HG03442 (cell line): ENCODE data around the gene MARCHF3.
"Not testable (repeated sequence)": the region's sequence is repeated elsewhere in the genome, so short reads cannot be mapped to it uniquely, and the experiment has no call there.

Experiments
- ATAC-seq: cut with Tn5 transposase; IDR thresholded peaks from one replicate; pipeline ENCODE4 v1.9.1; 2021; ENCODE audit warnings: mild to moderate bottlenecking, moderate library complexity; ENCODE audit not compliant: unreplicated experiment

The MARCHF3 gene, protein sequence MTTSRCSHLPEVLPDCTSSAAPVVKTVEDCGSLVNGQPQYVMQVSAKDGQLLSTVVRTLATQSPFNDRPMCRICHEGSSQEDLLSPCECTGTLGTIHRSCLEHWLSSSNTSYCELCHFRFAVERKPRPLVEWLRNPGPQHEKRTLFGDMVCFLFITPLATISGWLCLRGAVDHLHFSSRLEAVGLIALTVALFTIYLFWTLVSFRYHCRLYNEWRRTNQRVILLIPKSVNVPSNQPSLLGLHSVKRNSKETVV

DNA sequence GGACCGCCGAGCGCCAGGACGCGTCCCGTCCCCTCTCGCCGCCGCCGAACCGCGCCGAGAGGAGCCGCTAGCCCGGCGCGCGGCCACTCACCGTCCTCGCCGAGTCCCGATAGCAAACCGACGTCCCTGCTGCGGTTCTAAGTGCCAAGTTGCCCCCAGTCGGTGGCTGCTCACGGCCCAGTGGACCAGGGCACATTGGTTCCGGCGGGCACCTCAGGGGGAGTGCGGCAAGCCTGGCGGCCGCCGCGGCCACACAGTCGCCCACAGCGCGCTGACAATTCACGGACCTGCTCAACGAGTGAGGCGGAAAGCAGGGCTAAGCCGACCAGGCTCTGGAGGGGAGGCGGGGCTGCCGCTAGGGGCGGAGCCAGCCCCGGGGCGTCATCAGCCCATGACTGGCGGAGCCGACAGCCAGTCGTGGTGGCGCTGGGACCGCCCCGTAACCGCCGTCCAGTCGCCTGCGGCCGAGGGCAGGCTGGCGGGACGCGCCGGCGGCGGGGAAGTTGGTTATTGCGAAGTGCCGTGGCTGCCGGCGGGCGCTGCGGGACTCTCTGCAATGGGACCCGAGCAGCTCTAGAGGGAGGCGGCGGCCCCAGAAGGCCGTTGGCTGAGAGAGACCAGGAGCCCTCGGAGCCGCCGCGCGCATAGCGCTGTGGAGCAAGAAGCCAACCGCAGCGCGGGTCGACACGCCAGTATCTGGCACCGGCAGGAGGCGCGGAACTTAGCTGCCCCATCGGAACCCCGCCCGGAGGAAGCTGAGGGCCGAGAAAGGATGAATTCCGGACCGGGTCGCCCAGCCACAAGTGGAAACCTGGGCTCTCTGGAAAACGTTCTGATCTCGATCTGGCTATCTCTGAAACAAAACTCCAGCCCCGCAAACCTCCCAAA lies at the start of gene MARCHF3:
Gene MARCHF3 (minus strand): TSS at position 300 of the 888 bp plus-strand sequence. CDS start 112,387 bp downstream, outside the sequence.
- ATAC-seq = peak; percentile 94

DNA sequence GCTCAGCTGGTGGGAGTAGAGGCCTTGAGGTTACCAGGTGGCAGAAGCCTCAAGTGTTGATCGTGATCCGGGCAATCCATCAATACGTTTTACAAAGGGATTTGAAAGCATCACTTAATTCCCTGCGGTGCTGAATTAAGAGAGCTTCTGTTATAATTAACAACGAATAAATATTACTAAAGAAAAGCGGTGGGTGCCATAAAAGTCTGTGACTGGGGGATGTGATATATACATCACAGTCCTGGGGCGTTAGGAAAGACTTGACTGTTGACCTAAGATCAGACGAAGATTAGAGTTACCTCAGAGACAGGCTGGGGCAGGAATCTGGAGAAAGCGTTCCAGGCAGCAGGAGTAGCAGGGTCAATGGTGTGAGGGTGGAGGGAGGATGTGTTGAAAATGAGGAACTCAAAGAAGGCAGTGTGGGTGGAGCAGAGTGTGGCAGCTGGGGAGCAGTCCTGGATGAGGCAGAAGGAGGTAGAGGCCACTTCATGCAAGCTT lies 49.7 kb upstream of the MARCHF3 start:
- no peak for ATAC-seq

DNA sequence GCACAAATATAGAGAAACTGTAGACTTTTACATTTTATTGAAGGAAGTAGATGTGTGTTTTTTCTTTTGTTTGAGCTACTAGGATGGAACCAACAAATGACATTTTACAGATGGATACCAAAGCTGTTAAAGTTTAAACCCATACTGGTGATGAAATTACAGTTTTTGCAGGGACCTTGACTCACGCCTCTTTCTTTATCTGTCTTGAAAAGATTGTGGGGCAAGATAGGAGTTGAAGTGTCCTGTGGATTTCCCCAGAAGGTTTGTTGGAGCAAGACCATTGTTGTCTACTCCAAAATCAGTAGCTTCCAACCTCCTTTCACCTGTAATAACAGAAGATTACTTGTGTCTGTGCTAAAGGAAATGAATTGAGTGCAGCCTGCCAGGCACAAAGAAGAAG lies 47.0 kb upstream of the MARCHF3 start:
- ATAC-seq = no peak

DNA sequence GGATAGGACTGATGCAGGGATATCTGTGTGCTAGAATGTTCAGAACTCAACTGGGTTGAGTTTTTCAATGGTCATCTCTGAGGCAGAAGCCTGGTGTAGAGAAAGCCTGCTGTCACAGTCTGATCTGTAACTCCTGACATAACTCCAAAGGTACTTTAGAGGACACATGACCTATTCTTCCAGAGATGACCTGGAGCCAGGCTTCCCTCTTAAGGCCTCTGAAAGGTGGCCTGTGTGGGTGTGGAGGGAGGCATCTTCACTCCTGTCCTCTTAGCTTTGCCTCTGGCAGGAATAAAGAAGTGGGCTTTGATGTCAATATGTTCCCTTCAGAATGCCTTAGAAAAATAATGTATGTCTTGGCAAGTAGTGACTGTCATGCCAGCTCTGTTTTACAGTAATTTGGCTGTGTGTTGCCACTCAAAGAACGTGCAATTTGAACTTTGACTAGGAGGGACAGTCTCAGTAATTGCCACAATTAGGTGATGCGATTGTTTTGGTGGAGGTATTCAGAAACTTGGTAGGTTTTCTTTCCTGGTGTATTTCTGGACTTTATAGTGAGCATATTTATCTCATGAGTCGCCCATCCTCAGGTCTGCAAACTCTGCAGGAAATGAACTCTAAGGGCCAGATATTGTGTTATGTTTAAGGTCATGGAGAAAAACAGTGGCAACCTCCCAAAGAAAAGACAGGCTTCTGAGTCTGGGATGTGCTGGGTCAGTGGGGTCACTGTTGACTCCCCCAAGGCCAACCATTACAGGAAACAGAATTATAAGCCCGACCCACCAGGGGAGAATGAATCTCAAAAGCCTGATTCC lies 46.2 kb upstream of the MARCHF3 start:
- no peak for ATAC-seq

DNA sequence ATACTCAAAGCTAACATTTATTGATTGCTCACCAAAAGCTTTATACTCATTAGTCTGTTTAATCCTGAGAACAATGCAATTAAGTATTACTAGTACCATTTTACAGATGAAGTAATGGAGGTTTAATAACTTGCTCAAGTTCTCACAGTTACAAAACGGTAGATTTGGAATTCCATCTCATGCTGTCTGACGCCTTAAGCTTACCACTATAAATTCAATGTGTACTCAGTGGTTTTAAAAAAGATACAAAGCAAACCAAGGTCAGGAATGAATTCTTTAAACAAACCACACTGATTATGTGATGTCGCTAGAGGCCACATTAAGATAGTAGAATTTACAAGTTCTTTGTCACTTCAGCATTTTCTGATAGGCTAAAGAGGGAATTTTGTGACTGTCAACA lies 44.1 kb upstream of the MARCHF3 start:
- no peak for ATAC-seq

DNA sequence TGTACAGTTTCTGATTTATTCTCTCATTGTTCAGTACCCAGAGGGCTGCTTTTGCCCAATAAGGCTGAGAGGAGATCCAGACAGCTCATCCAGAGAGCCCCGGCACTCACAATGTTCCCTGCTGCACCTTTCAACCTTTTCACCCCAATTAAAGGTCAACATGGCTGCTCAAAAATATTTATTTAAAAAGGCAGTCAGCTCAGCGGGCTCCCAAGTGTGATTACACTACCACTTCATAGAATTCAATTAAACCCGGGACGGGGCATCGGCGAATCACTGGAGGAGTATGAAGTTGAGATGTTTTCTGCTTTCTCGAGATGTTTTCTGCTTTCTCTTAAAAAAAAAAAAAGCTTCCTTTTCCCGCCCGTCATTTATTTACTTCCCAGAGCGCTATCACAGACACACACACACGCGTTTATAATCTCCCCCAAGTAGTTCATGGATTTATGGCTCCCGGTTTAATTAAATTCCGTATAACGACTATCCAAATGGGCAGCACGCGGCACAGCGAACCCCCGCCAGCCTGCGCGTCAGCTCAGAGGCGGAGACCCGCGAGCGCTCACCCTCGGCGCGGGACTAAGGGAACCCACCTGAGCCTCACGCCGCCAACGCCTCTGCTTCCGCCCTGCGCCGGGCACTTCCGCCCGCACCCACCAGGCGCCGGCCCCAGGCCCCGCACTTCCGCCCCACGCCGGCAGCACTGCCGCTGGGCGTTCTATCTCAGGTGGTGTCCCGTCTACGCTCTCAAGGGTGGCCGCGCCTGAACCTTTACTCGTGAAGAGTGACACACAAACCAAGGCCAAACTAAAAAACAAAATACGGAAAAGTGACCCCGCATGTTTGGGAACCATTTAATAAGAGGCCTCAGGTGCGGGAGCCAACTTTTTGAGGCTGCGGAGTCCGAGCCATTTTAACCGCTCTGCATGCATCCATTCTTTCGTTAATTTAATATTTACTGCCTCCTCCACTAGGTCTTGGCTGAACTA lies 42.8 kb upstream of the MARCHF3 start, which contains the start of gene C5orf63:
Gene C5orf63 (minus strand): TSS at position 642 of the 986 bp plus-strand sequence. CDS start 14,507 bp downstream, outside the sequence.
- ATAC-seq = peak; percentile 97

DNA sequence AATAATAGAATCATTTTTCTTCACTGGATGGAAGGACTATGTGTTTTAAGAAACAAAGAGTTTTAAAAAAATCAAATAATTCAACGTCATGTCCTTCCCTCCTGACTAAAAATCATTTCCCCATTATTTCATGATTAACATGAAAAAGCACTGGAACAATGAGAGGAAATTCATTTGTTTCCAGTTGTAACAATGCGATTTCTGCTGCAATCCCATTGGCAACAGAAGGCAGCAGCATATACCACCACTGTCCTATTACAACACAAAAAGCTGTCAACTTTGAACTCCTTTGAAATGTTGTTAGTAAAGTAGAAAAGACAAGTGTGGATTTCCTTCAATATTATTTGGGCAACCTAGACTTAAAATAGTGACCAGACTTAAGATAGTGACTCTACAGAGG lies 39.9 kb upstream of the MARCHF3 start:
- no peak for ATAC-seq

DNA sequence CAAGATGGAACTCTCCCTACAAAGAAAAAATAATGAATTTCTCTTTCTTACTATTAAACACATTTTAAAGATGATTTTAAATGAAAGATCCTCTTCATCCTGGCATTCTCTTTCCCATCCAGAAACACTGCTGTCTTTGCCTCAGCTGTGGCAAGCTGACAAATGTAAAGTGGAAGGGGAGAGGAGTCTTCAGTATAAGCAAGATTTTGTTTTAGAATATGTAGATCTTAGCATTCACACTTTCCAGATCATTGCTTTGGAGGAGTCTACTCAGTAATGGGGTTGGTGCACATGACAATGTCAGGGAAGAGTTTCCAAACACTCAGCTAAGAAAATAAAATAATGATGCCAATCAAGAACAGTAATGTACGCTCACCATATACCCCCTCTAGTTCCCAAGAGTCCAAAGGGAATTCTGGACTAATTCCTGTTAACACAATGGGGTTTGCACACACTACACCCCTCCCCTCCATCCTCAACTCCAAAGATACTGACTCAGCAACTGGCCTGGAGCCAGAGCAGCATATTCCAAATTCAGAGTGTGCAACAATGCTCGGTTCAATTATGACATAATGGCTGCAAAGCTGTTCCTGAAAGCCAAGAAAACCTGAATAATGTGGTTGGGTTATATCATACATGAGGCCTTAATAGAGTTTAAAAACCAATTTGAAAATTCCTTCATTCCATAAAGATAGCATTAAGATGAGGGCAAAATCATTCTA lies 38.3 kb upstream of the MARCHF3 start:
- ATAC-seq = no peak

DNA sequence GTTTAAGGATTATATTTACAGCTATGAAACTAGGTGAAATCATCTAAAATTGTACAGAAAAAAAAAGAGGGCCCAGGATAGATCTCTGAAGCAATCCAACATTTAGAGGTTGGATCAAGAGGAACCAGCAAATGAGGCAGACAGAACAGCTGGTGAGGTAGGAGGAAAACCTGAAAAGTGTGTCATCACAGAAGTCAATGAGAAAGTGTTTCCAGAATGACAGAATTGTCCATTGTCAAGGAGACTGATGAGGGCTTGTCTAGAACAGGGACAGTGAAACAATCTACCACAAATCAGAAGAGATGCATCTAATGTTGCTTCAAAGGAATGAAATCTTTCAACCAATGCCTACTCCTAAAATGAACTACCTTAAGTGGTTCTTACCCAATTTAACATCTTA lies 36.4 kb upstream of the MARCHF3 start:
- no peak for ATAC-seq

DNA sequence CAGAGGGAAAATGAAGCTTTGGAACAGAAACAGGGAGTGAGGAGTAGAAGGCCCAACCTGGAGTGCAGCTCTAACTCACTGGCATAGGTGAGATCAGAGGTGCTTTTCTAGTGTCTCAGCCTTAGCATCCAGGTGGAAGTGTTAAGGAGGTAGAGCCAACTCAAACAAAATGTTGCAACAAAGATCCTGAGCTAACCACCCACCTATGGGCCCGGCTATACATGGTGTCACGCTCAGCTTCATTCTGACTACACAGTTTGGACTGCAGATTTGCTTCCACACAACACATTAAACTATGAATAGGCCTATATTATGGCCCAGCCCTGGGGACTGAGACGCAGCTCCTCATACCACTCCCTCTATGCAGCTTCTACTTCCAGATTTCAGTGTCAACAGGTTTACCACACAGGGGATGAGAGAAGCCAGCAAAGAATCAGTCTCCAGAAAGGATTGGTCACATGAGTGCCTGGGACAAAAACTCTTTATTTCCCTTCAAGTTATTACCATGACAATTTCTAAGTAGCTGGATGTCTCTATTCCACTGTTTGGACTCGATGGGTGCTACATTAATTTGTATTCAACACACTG lies 34.0 kb upstream of the MARCHF3 start:
- ATAC-seq = no peak

DNA sequence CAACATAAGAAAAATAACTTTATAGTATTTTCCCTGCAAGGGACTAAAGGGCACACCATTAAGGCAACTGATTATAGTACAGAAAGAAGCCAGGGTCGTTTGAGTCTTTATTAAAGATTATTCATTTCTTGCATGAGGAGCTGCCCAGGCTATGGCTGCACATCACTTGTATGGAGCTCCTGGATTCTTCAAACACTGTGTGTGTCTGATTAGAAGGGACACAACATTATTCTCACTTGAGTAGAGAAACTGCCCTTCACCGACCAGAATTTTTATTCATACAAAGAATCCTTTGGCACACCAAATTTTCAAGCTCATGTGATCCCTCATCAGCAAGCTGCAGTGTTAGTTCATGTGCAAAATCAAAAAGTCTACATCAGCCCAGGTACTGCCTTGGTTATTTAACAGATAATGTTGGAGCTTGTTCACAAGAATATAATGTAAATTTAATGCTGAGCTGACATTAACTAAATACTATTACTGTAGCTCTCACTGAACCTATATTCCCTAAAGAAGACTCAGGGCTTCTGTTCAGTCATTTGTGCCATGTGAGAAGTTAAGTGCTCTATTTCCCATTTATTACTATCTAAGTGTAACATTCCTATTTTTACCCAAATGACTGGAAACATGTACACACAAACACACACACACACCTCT lies 33.0 kb upstream of the MARCHF3 start:
- no peak for ATAC-seq

DNA sequence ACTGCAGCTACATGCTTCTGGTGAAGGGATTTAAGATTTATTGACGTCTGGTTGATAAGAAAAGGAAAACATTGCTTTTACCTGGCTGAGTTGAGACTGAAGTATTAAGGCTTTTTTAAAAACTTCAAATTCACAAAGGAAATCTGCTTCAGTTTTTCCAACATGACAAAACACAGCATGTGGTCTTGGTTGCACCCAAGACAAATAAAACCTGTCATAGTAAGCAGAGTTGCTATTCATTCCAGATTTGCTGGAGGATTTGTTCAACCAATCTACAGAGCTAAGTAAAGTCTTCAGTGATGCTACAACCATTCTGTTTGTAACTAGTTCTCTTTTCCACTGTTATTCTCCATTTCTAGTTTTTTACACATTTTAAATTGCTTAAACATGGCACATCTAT lies 31.6 kb upstream of the MARCHF3 start:
- no peak for ATAC-seq

DNA sequence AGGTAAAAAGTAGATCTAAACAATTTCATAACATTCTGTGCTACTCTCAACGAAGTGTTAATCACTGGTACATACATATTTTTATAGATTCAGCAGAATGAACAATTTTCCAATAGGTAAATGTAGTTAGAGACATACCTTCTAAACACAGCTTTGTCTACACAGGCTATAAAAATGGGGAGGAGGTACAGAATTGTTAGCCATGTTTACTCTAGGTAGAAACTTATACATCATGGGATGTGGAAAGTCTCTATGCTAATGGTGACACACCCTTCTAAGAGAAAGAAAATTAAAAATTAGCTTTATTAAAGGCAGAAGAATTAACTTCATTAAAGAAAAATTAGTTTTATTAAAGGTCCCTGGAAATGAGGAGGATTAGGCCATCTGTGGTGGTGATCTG lies 31.2 kb upstream of the MARCHF3 start:
- ATAC-seq = no peak

DNA sequence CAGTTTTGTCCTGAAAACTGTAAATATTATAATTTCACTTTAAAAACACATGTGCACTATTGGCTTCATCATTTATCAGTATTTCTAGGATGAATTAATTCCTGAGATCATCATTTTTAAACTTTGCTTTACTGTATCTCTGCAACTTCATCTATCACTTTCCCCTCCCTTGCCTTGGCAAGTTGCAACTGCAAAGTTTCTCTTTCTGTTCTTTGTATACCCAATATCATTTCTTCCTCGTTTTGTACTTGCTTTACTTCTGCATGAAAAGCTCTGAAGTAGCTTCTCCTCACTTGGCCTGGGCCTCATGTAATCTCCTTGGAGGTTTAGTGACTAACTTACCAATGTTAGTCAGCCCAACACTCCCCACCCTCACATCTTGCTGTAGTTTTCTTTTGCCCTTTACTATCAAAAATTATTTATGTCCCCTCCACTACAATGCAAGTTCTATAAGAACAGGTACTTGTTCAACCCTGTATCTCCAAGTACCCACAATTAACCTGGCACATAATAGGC lies 30.2 kb upstream of the MARCHF3 start:
- no peak for ATAC-seq

DNA sequence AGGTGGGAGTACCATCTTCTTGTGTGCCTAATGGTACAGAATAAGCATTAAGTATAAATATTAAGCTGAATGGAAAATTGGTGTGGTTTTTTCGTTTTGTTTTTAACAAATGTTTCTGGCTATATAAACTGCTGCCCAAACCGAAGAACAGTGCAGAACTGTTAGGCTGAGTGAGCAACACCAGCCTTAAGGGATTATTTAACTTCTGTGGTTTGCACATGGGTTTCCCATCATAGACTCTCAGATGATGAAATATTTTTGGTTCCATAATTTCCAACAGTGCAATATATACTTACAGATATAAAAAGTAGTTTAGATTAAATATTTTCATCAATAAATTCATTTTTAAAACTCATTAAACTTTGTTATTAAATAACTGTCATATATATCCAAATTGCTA lies 26.5 kb upstream of the MARCHF3 start:
- ATAC-seq = no peak

DNA sequence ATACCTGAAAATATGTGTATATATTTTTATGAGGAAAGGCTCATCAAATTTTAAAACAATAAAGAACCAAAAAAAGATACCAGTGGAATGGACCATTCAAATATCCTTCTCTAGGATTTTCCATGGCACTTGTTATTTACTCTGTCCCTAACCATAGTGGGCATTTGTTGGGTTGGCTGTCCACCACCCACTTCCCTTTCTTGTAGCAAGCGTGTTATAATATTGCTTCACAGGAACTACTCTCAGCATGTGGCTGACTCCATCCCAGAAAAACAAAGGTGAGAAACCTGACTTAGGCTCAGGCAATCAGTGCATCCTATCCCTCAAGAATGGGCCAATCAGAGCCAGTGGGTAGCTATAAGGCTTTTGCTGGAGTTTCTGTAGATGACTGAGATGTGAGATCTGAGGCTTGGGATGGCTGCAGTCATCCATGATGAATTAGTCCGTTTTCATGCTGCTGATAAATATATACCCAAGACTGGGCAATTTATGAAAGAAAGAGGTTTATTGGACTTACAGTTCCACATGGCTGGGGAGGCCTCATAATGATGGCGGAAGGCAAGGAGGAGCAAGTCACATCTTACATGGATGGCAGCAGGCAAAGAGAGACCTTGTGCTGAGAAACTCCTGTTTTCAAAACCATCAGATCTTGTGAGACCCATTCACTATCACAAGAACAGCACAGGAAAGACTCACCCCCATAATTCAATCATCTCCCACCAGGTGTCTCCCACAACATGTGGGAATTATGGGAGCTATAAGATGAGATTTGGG lies 25.7 kb upstream of the MARCHF3 start:
- no peak for ATAC-seq

DNA sequence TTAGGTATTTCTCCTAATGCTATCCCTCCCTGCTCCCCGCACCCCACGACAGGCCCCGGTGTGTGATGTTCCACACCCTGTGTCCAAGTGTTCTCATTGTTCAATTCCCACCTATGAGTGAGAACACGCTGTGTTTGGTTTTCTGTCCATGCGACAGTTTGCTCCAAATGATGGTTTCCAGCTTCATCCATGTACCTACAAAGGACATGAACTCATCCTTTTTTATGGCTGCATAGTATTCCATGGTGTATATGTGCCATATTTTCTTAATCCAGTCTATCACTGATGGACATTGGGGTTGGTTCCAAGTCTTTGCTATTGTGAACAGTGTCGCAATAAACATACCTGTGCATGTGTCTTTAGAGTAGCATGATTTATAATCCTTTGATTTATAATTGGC lies 23.2 kb upstream of the MARCHF3 start:
- not testable (repeated sequence) for ATAC-seq
